Liver (tissue), 9 donors: ENCODE results near the gene AP3B1. TPM values are rescaled to one million over a fixed set of nuclear protein-coding genes. Genes with fewer than 3 reads are reported as not detected.

ENCODE experiments used
- DNase-seq: peaks from one replicate; pipeline ENCODE4 v3.0.0-alpha.2; 2017; ENCODE audit warnings: low spot score
- H3K27ac ChIP-seq, 2 donors: one replicate each; pipeline ENCODE4 v1.7.0; 2013; ENCODE audit warnings: inconsistent platforms in 2 of 2, low read length in 2 of 2, control low read depth in 1 of 2, low read depth in 1 of 2, mild to moderate bottlenecking in 1 of 2
- H3K27me3 ChIP-seq, 4 donors: one replicate each; pipeline versions ENCODE4 v1.6.1 to v1.7.0; 2013; ENCODE audit warnings: low read length in 3 of 4, inconsistent platforms in 1 of 4, mild to moderate bottlenecking in 1 of 4, moderate library complexity in 1 of 4; ENCODE audit not compliant: control insufficient read depth in 4 of 4, insufficient read depth in 4 of 4
- H3K36me3 ChIP-seq, 4 donors: one replicate each; pipeline versions ENCODE4 v1.6.1 to v1.7.0; 2013; ENCODE audit warnings: low read length in 3 of 4, mild to moderate bottlenecking in 3 of 4, low read depth in 1 of 4, moderate library complexity in 1 of 4; ENCODE audit not compliant: control insufficient read depth in 4 of 4, insufficient read depth in 3 of 4
- H3K4me1 ChIP-seq, 4 donors: one replicate each; pipeline versions ENCODE4 v1.6.1 to v1.7.0; 2013; ENCODE audit warnings: low read length in 3 of 4, mild to moderate bottlenecking in 3 of 4, moderate library complexity in 1 of 4; ENCODE audit not compliant: control insufficient read depth in 4 of 4, insufficient read depth in 4 of 4
- H3K4me3 ChIP-seq, 3 donors: one replicate each; pipeline versions ENCODE4 v1.6.1 to v1.7.0; 2013; ENCODE audit warnings: low read length in 3 of 3, control low read depth in 1 of 3, low read depth in 1 of 3, mild to moderate bottlenecking in 1 of 3
- H3K9ac ChIP-seq, 2 donors: one replicate each; pipeline ENCODE4 v1.7.0; 2013; ENCODE audit warnings: low read length in 2 of 2, mild to moderate bottlenecking in 2 of 2, moderate library complexity in 2 of 2, control low read depth in 1 of 2, low read depth in 1 of 2
- H3K9me3 ChIP-seq, 4 donors: one replicate each; pipeline versions ENCODE4 v1.6.1 to v1.7.0; 2013; ENCODE audit warnings: low read length in 3 of 4; ENCODE audit not compliant: control insufficient read depth in 4 of 4
- EGR1 ChIP-seq, 2 donors: IDR thresholded peaks; 2 replicates each; pipeline ENCODE4 v1.6.1; 2016 to 2018; ENCODE audit warnings: antibody characterized with exemption in 2 of 2, low read depth in 2 of 2
- FOXA1 ChIP-seq: IDR thresholded peaks from 2 replicates; pipeline ENCODE4 v1.6.1; 2016; ENCODE audit warnings: antibody characterized with exemption
- FOXA2 ChIP-seq: IDR thresholded peaks from 2 replicates; pipeline ENCODE4 v1.6.1; 2016; ENCODE audit warnings: antibody characterized with exemption
- GABPA ChIP-seq, 2 donors: IDR thresholded peaks in 1 of 2; conservative IDR thresholded peaks in 1 of 2; 2 replicates each; pipeline ENCODE4 v1.6.1; 2016; ENCODE audit warnings: antibody characterized with exemption in 2 of 2, mild to moderate bottlenecking in 1 of 2, moderate library complexity in 1 of 2
- HNF4G ChIP-seq: IDR thresholded peaks from 2 replicates; pipeline ENCODE4 v1.6.1; 2016; ENCODE audit warnings: antibody characterized with exemption
- JUND ChIP-seq, 2 donors: IDR thresholded peaks; 2 replicates each; pipeline ENCODE4 v1.6.1; 2016; ENCODE audit warnings: antibody characterized with exemption in 2 of 2
- NR2F2 ChIP-seq: IDR thresholded peaks from 2 replicates; pipeline ENCODE4 v1.6.1; 2016; ENCODE audit warnings: antibody characterized with exemption
- RAD21 ChIP-seq, 2 donors: IDR thresholded peaks; 2 replicates each; pipeline ENCODE4 v1.6.1; 2016; ENCODE audit warnings: antibody characterized with exemption in 2 of 2, mild to moderate bottlenecking in 2 of 2
- RXRA ChIP-seq, 2 donors: IDR thresholded peaks; 2 replicates each; pipeline ENCODE4 v1.6.1; 2017 to 2018; ENCODE audit warnings: antibody characterized with exemption in 2 of 2, mild to moderate bottlenecking in 1 of 2
- SP1 ChIP-seq: IDR thresholded peaks from 2 replicates; pipeline ENCODE4 v1.6.1; 2018; ENCODE audit warnings: antibody characterized with exemption, mild to moderate bottlenecking
- YY1 ChIP-seq: IDR thresholded peaks from 2 replicates; pipeline ENCODE4 v1.6.1; 2016; ENCODE audit warnings: antibody characterized with exemption, mild to moderate bottlenecking
- WGBS: extraction: QIAGEN DNeasy Blood & Tissue Kit; methylation state at CpG from one replicate; pipeline ENCODE4 v1.1.7; 2013; 5-methylcytosine and 5-hydroxymethylcytosine counted together
- polyA plus RNA-seq, 2 donors: library from polyadenylated mRNA; stranded (reverse) in 1 of 2; unstranded in 1 of 2; fragments of 200-250 nt in 1 of 2; fragments of >200 nt in 1 of 2; fragmentation: Nextera tagmentation in 1 of 2; extraction: Ambion mirVana in 1 of 2; gene quantifications; one replicate each; pipeline versions ENCODE4 v1.2.1 to v1.2.3, GENCODE V29; 2013 to 2015
- total RNA-seq, 2 donors: library from RNA; depleted of rRNA; stranded (reverse); fragments of >200 nt; gene quantifications; one replicate each; pipeline ENCODE4 v1.2.3, GENCODE V29; 2014
- TF ChIP-seq, protein P1 (sequence below): IDR thresholded peaks from 2 replicates; pipeline ENCODE4 v1.6.1; 2016; ENCODE audit warnings: antibody characterized with exemption
- TF ChIP-seq, protein P2 (sequence below): IDR thresholded peaks from 2 replicates; pipeline ENCODE4 v1.6.1; 2016; ENCODE audit warnings: antibody characterized with exemption
- TF ChIP-seq, protein P3 (sequence below): IDR thresholded peaks from 2 replicates; pipeline ENCODE4 v1.6.1; 2016; ENCODE audit warnings: antibody characterized with exemption, mild to moderate bottlenecking
- TF ChIP-seq, protein P4 (sequence below): fragments of 150-350 bp; IDR thresholded peaks from 2 replicates; pipeline ENCODE4 v1.5.1; 2017; ENCODE audit warnings: improper control_type of control experiment, low read depth, low read length; ENCODE audit not compliant: missing input control
- TF ChIP-seq, protein P5 (sequence below): IDR thresholded peaks from 2 replicates; pipeline ENCODE4 v1.6.1; 2016; ENCODE audit warnings: antibody characterized with exemption
- donor health status: healthy.
- donor health status: healthy.
- donor health status: healthy.
- donor health status: healthy.
- donor health status: healthy.

AP3B1 gene
- total and polyA plus RNA-seq, 4 donors = 8.2 to 23.1 (median 14.4) TPM

DNA sequence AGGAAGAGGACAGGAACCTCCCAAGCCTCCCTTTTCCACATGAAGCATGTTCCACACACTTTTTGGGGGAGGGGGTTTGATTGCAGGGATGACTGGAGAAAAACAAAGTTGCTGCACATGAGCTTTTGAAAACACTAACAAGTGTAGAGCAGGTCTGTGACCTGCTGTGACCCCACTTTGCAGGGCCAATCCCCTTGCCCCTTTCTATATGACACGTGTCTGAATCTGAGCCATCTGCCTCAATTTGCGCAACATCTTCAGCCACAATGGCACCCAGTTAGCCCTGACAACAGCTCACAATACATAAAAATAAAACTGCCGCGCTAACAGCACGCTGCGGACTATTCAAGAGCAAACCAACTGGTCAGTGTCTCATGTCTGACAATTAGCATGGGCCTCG lies 290.6 kb downstream of the AP3B1 start:
- peaks cover 0 to 21% (median 16%) of the 10 kb centered on the region in 4 donors for H3K4me1 ChIP-seq
- DNase-seq = no peak
- no peak overlapping the region for H3K4me3 ChIP-seq
- H3K27ac ChIP-seq = no peak overlapping the region
- H3K9me3 ChIP-seq = no peaks in the 10 kb centered on the region
- H3K36me3 ChIP-seq = no peaks in the 10 kb centered on the region
- TF ChIP-seq, protein P1, sequence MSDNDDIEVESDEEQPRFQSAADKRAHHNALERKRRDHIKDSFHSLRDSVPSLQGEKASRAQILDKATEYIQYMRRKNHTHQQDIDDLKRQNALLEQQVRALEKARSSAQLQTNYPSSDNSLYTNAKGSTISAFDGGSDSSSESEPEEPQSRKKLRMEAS = no peak
- TF ChIP-seq, protein P2, sequence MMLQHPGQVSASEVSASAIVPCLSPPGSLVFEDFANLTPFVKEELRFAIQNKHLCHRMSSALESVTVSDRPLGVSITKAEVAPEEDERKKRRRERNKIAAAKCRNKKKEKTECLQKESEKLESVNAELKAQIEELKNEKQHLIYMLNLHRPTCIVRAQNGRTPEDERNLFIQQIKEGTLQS = no peak
- TF ChIP-seq FOXA2 (no peak), EGR1 (IDR thresholded peaks at IDR 0.05; ENCODE audit: low read depth in 2 of 2) (no peak), YY1 (no peak), RXRA (IDR thresholded peaks at IDR 0.05) (no peak), GABPA (IDR thresholded peaks at IDR 0.05 in 1 of 2, conservative IDR thresholded peaks at IDR 0.05 in 1 of 2) (no peak), HNF4G (no peak), JUND (IDR thresholded peaks at IDR 0.05) (no peak), RAD21 (IDR thresholded peaks at IDR 0.05) (no peak)
- TF ChIP-seq, protein P3, sequence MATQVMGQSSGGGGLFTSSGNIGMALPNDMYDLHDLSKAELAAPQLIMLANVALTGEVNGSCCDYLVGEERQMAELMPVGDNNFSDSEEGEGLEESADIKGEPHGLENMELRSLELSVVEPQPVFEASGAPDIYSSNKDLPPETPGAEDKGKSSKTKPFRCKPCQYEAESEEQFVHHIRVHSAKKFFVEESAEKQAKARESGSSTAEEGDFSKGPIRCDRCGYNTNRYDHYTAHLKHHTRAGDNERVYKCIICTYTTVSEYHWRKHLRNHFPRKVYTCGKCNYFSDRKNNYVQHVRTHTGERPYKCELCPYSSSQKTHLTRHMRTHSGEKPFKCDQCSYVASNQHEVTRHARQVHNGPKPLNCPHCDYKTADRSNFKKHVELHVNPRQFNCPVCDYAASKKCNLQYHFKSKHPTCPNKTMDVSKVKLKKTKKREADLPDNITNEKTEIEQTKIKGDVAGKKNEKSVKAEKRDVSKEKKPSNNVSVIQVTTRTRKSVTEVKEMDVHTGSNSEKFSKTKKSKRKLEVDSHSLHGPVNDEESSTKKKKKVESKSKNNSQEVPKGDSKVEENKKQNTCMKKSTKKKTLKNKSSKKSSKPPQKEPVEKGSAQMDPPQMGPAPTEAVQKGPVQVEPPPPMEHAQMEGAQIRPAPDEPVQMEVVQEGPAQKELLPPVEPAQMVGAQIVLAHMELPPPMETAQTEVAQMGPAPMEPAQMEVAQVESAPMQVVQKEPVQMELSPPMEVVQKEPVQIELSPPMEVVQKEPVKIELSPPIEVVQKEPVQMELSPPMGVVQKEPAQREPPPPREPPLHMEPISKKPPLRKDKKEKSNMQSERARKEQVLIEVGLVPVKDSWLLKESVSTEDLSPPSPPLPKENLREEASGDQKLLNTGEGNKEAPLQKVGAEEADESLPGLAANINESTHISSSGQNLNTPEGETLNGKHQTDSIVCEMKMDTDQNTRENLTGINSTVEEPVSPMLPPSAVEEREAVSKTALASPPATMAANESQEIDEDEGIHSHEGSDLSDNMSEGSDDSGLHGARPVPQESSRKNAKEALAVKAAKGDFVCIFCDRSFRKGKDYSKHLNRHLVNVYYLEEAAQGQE = no peak
- TF ChIP-seq, protein P4, sequence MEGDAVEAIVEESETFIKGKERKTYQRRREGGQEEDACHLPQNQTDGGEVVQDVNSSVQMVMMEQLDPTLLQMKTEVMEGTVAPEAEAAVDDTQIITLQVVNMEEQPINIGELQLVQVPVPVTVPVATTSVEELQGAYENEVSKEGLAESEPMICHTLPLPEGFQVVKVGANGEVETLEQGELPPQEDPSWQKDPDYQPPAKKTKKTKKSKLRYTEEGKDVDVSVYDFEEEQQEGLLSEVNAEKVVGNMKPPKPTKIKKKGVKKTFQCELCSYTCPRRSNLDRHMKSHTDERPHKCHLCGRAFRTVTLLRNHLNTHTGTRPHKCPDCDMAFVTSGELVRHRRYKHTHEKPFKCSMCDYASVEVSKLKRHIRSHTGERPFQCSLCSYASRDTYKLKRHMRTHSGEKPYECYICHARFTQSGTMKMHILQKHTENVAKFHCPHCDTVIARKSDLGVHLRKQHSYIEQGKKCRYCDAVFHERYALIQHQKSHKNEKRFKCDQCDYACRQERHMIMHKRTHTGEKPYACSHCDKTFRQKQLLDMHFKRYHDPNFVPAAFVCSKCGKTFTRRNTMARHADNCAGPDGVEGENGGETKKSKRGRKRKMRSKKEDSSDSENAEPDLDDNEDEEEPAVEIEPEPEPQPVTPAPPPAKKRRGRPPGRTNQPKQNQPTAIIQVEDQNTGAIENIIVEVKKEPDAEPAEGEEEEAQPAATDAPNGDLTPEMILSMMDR = no peak
- no peak overlapping the region for H3K9ac ChIP-seq
- H3K27me3 ChIP-seq = no peaks in the 10 kb centered on the region
- 95% methylated on average over 7 of the region's 7 CpGs for WGBS

DNA sequence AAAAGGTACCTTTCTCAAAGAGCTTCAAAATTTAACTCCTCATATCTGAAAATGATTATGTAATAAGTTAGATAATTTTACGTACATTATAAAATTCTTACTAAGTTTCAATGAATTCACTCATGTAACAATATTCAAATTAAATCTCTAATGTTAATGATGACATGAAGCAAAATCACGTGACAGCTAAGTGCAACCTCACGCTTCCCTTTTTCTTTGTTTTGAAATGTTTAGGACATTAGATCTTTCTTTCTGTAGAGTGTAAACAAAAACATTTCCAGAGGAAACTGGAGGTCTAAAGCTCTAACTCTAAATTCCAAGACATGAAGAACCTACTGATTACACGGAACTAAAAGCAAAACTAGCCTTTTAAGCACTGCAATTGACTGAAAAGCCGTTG lies 291.0 kb downstream of the AP3B1 start:
- no peak overlapping the region for H3K27ac ChIP-seq
- no peaks in the 10 kb centered on the region for H3K9me3 ChIP-seq
- H3K27me3 ChIP-seq = no peaks in the 10 kb centered on the region
- 86% methylated on average over 5 of the region's 5 CpGs for WGBS
- H3K36me3 ChIP-seq = no peaks in the 10 kb centered on the region
- H3K4me1 ChIP-seq = peaks cover 0 to 21% (median 16%) of the 10 kb centered on the region in 4 donors
- no peak overlapping the region for H3K9ac ChIP-seq
- H3K4me3 ChIP-seq = no peak overlapping the region
- TF ChIP-seq GABPA (IDR thresholded peaks at IDR 0.05 in 1 of 2, conservative IDR thresholded peaks at IDR 0.05 in 1 of 2) (no peak), RAD21 (IDR thresholded peaks at IDR 0.05) (no peak), FOXA1 (no peak), FOXA2 (no peak), NR2F2 (no peak), SP1 (no peak), YY1 (no peak)
- TF ChIP-seq, protein P5, sequence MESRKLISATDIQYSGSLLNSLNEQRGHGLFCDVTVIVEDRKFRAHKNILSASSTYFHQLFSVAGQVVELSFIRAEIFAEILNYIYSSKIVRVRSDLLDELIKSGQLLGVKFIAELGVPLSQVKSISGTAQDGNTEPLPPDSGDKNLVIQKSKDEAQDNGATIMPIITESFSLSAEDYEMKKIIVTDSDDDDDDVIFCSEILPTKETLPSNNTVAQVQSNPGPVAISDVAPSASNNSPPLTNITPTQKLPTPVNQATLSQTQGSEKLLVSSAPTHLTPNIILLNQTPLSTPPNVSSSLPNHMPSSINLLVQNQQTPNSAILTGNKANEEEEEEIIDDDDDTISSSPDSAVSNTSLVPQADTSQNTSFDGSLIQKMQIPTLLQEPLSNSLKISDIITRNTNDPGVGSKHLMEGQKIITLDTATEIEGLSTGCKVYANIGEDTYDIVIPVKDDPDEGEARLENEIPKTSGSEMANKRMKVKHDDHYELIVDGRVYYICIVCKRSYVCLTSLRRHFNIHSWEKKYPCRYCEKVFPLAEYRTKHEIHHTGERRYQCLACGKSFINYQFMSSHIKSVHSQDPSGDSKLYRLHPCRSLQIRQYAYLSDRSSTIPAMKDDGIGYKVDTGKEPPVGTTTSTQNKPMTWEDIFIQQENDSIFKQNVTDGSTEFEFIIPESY = no peak
- TF ChIP-seq, protein P4 = no peak
- no peak for DNase-seq
